ENCODE results near the gene MSANTD7. TPM values are rescaled to one million over a fixed set of nuclear protein-coding genes. Genes with fewer than 3 reads are reported as not detected.
A peak's percentile ranks its signal among the peaks of the same experiment; 100 is the strongest.

Gene MSANTD7, protein sequence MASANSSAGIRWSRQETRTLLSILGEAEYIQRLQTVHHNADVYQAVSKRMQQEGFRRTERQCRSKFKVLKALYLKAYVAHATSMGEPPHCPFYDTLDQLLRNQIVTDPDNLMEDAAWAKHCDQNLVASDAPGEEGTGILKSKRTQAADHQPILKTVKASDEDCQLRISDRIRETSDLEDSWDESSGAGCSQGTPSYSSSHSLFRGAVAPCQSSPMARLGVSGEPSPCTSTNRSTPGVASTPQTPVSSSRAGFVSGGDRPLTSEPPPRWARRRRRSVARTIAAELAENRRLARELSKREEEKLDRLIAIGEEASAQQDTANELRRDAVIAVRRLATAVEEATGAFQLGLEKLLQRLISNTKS
- polyA plus RNA-seq (2013, experiment 1 of 4), result 21.2 TPM
- polyA plus RNA-seq (2013, experiment 2 of 4), result 22.8 TPM
- polyA plus RNA-seq (2013, experiment 3 of 4), result 15.0 TPM
- 16.4 TPM for polyA plus RNA-seq (2013, experiment 4 of 4)

DNA sequence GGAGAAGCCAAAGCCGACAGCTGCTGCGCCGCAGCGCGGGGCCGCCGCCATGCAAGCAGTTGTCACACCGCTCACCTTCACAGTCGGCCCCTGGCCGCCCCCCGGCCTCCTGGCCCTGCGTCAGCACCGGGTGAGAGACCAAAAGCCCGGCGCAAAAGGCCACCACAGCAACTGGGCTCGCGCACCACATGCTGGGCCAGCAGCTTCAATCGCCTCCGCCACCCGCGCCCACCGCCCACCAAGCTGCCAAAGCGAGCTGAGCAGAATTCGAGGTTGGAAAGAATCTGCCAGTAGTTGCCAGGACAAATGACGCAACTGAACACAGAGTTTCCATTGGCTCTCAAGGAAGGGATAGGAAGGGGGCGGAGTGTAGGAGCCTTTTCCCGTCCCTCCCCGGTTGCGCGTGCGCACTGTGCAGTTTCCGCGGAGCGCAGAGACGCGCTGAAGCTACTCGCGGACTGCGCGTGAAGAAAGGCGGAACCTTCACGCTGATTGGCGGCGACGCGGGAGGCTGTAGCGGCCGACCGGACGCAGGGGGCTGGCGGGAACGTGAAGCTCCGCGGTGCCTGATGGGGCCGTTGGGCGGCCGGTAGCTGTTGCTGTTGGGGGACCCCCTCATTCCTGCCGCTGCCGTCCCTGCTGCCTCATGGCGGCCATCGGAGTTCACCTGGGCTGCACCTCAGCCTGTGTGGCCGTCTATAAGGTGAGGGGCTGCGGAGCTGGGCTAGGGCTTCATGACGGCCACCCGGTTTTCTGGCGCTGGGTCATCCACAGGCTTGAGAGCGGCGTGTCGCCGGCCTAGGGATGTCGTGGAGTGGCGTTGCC, at the start of gene MSANTD7, which contains the start of the genes CDNF and HSPA14:
Gene MSANTD7, plus strand, starts transcription at position 550 of the 825 bp plus-strand sequence. CDS start 3,979 bp downstream, outside the sequence.
Gene CDNF, minus strand, starts transcription at position 281 of the 825 bp plus-strand sequence. Its CDS starts 91 bp downstream, at position 190.
Gene HSPA14, plus strand, starts transcription at position 550 of the 825 bp plus-strand sequence. Its CDS starts 97 bp downstream, at position 647.
- H3K36me3 ChIP-seq (ENCODE audit: control insufficient read depth, insufficient read depth, low read length), result peaks cover 13% of the 10 kb centered on the region
- H3K27ac ChIP-seq (ENCODE audit: insufficient read depth, low read depth, low read length, poor library complexity, severe bottlenecking), result peak within 1 kb of the TSS; percentile 94
- H3K4me3 ChIP-seq (ENCODE audit: insufficient read depth, low read depth, low read length), result peak within 1 kb of the TSS; percentile 93
- peaks cover 10% of the 10 kb centered on the region for H3K4me1 ChIP-seq (ENCODE audit: control insufficient read depth, insufficient read depth, low read length)
- no peaks in the 10 kb centered on the region for H3K9me3 ChIP-seq (ENCODE audit: control insufficient read depth, low read length)
- H3K27me3 ChIP-seq (ENCODE audit: control insufficient read depth, insufficient read depth, low read length, poor library complexity, severe bottlenecking), result no peaks in the 10 kb centered on the region
- 0% methylated on average over 72 of the region's 72 CpGs for WGBS, 2 experiments

DNA sequence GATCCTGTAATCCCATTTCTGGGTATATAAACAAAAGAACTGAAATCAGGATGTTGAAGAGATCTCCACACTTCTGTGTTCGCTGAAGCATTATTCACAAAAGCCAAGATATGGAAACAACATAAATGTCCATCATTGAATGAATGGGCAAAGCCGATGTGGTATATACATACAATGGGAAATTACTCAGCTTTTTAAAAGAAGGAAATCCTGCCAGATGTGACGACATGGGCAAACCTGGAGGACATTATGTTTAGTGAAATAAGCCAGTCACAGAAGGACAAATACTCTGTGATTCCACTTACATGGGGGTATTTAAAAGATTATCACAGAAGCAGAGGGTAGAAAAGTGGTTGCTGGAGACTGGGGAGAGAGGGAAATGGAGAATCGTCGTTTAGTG, 39.5 kb upstream of the MSANTD7 start:
- Histone ChIP-seq H3K4me3 (ENCODE audit: insufficient read depth, low read depth, low read length) (no peak overlapping the region), H3K27ac (ENCODE audit: insufficient read depth, low read depth, low read length, poor library complexity, severe bottlenecking) (no peak overlapping the region), H3K36me3 (ENCODE audit: control insufficient read depth, insufficient read depth, low read length) (no peaks in the 10 kb centered on the region), H3K4me1 (ENCODE audit: control insufficient read depth, insufficient read depth, low read length) (no peaks in the 10 kb centered on the region), H3K27me3 (ENCODE audit: control insufficient read depth, insufficient read depth, low read length, poor library complexity, severe bottlenecking) (no peaks in the 10 kb centered on the region), H3K9me3 (ENCODE audit: control insufficient read depth, low read length) (no peaks in the 10 kb centered on the region)
- WGBS, 2 experiments, result 57 to 62% methylated on average over 3 to 5 of the region's 5 CpGs

DNA sequence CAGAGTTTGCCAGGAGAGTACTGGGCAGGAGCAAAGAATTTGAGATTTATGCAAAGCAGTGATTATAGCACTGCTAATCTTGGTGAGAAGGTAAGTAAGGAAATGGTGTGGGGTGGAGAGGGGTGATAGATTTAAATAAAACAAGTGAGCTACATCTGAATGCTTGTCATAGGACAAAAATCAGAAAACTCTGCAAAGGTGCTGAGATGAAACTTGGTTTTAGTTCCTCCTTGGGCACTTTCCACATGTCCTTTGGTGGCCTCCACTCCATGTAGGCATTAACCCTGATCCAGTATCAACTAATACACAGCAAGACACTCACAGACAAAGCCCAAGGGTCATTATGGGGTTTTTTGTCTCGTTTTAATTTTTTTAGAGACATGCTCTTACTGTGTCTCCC, 37.7 kb upstream of the MSANTD7 start:
- Histone ChIP-seq H3K4me3 (ENCODE audit: insufficient read depth, low read depth, low read length) (no peak overlapping the region), H3K9me3 (ENCODE audit: control insufficient read depth, low read length) (no peaks in the 10 kb centered on the region), H3K27ac (ENCODE audit: insufficient read depth, low read depth, low read length, poor library complexity, severe bottlenecking) (no peak overlapping the region), H3K36me3 (ENCODE audit: control insufficient read depth, insufficient read depth, low read length) (no peaks in the 10 kb centered on the region), H3K27me3 (ENCODE audit: control insufficient read depth, insufficient read depth, low read length, poor library complexity, severe bottlenecking) (no peaks in the 10 kb centered on the region), H3K4me1 (ENCODE audit: control insufficient read depth, insufficient read depth, low read length) (no peaks in the 10 kb centered on the region)
- WGBS, 2 experiments, result 74 to 83% methylated on average over 1 of the region's 1 CpG

DNA sequence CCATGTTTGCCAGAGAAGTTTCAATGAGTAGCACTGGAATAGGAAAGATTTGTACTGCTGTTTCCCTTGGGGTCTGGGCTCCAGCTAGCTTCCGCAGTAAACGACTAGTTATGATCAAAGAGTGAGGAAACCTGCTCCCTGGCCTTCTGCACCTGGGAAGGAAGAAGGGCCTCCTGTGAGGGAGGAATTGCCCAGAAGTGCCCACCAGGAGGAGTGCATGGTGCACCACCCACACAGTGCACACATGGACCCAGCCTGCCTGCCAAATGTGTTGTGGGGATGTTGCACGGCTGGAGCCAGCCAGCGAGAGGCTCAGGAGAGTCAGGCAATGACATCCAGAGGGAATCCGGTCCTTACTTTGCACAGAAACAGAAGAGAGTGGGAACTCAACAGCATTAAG, 36.4 kb upstream of the MSANTD7 start:
- WGBS, 2 experiments, result 77 to 88% methylated on average over 5 of the region's 5 CpGs
- H3K9me3 ChIP-seq (ENCODE audit: control insufficient read depth, low read length), result no peaks in the 10 kb centered on the region
- H3K27ac ChIP-seq (ENCODE audit: insufficient read depth, low read depth, low read length, poor library complexity, severe bottlenecking), result no peak overlapping the region
- H3K4me3 ChIP-seq (ENCODE audit: insufficient read depth, low read depth, low read length), result no peak overlapping the region
- no peaks in the 10 kb centered on the region for H3K36me3 ChIP-seq (ENCODE audit: control insufficient read depth, insufficient read depth, low read length)
- no peaks in the 10 kb centered on the region for H3K27me3 ChIP-seq (ENCODE audit: control insufficient read depth, insufficient read depth, low read length, poor library complexity, severe bottlenecking)
- H3K4me1 ChIP-seq (ENCODE audit: control insufficient read depth, insufficient read depth, low read length), result no peaks in the 10 kb centered on the region

DNA sequence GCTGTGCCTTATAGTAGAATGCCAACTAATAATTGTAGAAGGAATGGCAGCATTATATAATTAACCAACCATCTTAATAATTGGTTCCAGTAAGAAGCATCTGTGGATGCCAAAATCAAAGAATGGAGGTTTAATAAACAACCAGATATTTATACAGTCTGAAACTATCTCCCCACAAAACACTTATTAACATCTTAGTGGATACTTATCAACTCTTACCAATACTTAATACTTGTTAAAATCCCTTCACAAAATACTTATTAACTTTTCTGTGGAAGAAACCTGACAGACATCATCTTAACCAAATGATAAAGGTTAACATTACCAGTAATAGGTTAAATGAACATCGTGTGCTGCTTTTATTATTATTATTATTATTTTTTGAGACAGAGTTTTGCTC, 34.3 kb upstream of the MSANTD7 start:
- H3K27me3 ChIP-seq (ENCODE audit: control insufficient read depth, insufficient read depth, low read length, poor library complexity, severe bottlenecking), result no peaks in the 10 kb centered on the region
- H3K27ac ChIP-seq (ENCODE audit: insufficient read depth, low read depth, low read length, poor library complexity, severe bottlenecking), result no peak overlapping the region
- H3K36me3 ChIP-seq (ENCODE audit: control insufficient read depth, insufficient read depth, low read length), result no peaks in the 10 kb centered on the region
- H3K4me1 ChIP-seq (ENCODE audit: control insufficient read depth, insufficient read depth, low read length), result no peaks in the 10 kb centered on the region
- WGBS, 2 experiments, result 0% methylated on average over 1 of the region's 1 CpG; no CpG with 5 or more reads in 1 of the 2 experiments
- no peaks in the 10 kb centered on the region for H3K9me3 ChIP-seq (ENCODE audit: control insufficient read depth, low read length)
- no peak overlapping the region for H3K4me3 ChIP-seq (ENCODE audit: insufficient read depth, low read depth, low read length)

DNA sequence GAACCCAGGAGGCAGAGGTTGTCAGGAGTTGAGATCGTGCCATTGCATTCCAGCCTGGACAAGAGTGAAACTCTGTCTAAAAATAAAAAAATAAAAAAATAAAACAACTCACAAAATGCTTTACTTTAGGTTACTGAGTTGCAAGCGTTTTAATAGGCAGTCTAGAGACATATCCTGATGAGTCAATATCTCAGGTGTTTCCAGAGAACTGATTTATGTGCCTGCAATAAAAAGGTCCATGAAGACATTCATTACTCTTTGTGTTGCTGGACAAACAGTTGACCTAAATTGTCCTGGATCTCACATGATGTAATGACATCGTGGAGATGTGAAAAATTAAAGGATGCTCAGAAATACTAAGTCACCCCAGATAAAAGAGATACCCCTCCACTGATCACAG, 31.8 kb upstream of the MSANTD7 start:
- 90 to 96% methylated on average over 2 to 3 of the region's 3 CpGs for WGBS, 2 experiments
- no peaks in the 10 kb centered on the region for H3K27me3 ChIP-seq (ENCODE audit: control insufficient read depth, insufficient read depth, low read length, poor library complexity, severe bottlenecking)
- no peaks in the 10 kb centered on the region for H3K9me3 ChIP-seq (ENCODE audit: control insufficient read depth, low read length)
- H3K4me1 ChIP-seq (ENCODE audit: control insufficient read depth, insufficient read depth, low read length), result no peaks in the 10 kb centered on the region
- no peaks in the 10 kb centered on the region for H3K36me3 ChIP-seq (ENCODE audit: control insufficient read depth, insufficient read depth, low read length)
- H3K4me3 ChIP-seq (ENCODE audit: insufficient read depth, low read depth, low read length), result no peak overlapping the region
- H3K27ac ChIP-seq (ENCODE audit: insufficient read depth, low read depth, low read length, poor library complexity, severe bottlenecking), result no peak overlapping the region

DNA sequence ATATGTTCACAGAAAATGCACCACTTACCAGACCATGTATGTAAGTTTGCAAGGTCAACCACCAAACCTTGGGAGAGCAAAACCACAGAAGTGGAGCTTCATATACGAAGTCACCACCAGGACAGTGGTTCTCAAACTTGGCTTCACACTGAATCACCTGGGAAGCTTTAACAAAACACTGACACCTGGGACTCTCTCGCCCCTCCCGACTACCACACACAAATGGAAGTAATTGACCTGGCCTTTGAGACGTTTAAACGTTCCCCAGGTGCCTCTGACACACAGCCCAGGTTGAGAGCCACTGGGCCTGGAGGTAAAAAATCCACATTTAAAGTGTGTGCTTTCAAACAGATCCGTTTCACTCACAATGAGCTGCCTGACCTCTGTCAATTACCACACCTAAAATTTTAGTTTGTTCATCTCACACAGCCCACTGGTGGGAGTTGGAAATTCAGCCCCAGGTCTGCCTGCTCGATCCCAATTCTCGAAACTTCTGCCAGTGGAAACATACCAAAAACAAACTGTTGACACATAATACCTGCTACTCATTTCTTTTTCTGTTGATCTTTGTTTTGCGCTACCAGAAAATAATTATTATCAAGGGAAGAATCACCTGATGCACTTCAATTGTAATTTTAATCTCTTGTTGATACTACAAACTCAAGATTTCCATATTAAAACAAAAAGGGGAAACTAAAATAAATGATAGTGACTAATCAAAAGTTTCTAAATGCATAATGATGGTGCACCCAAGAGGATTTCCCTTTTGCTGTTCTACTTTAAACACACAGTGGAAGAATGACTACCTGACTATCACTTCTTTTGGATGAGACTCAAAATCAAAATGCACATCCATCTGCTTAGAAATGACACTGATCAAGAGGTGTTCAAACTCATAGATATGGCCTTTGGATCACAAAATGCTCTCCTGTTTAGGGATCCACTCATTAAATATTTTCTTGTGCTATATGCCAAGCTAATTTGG, 26.8 kb upstream of the MSANTD7 start:
- WGBS, 2 experiments, result 84 to 85% methylated on average over 9 of the region's 9 CpGs

DNA sequence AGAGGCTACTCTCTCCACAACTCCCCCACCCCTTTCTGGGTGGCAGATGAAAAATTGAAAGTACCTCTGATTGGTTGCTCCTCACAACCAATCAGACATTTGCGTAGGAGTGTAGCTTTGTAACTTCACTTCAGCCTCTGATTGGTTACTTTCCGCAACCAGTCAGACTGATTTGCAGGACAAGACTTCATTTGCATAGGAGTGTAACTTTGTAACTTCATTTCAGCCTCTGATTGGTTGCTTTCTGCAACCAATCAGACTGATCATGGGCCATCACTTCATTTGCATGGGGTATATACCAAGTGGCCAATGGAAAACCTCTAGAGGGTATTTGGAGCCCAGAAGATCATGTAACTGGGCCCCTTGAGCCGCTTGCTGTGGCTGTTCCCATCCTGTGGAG, 25.8 kb upstream of the MSANTD7 start:
- H3K9me3 ChIP-seq (ENCODE audit: control insufficient read depth, low read length), result no peaks in the 10 kb centered on the region
- H3K27me3 ChIP-seq (ENCODE audit: control insufficient read depth, insufficient read depth, low read length, poor library complexity, severe bottlenecking), result no peaks in the 10 kb centered on the region
- H3K27ac ChIP-seq (ENCODE audit: insufficient read depth, low read depth, low read length, poor library complexity, severe bottlenecking), result no peak overlapping the region
- H3K4me1 ChIP-seq (ENCODE audit: control insufficient read depth, insufficient read depth, low read length), result no peaks in the 10 kb centered on the region
- WGBS, 2 experiments, result 92 to 93% methylated on average over 3 of the region's 3 CpGs
- H3K36me3 ChIP-seq (ENCODE audit: control insufficient read depth, insufficient read depth, low read length), result no peaks in the 10 kb centered on the region
- H3K4me3 ChIP-seq (ENCODE audit: insufficient read depth, low read depth, low read length), result no peak overlapping the region

More for the DNA sequence above, 26.8 kb upstream of the MSANTD7 start:
- Histone ChIP-seq H3K27ac (ENCODE audit: insufficient read depth, low read depth, low read length, poor library complexity, severe bottlenecking) (no peak overlapping the region), H3K4me1 (ENCODE audit: control insufficient read depth, insufficient read depth, low read length) (no peaks in the 10 kb centered on the region), H3K27me3 (ENCODE audit: control insufficient read depth, insufficient read depth, low read length, poor library complexity, severe bottlenecking) (no peaks in the 10 kb centered on the region), H3K36me3 (ENCODE audit: control insufficient read depth, insufficient read depth, low read length) (no peaks in the 10 kb centered on the region), H3K4me3 (ENCODE audit: insufficient read depth, low read depth, low read length) (no peak overlapping the region), H3K9me3 (ENCODE audit: control insufficient read depth, low read length) (no peaks in the 10 kb centered on the region)

DNA sequence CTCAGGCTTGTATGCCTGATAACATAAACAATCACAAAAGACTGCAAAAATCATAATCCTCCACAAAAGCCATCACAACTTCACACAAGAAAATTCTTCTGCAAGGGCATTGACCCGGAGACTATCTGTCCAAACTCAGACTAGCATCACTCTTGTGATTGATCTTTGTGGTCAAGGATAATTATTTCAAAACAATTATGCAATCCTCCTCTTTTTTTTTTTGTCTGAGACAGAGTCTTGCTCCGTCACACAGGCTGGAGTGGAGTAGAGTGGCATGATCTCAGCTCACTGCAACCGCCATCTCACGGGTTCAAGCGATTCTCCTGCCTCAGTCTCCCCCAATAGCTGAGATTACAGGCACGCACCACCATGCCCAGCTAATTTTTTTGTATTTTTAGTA, 22.4 kb upstream of the MSANTD7 start:
- Histone ChIP-seq H3K36me3 (ENCODE audit: control insufficient read depth, insufficient read depth, low read length) (no peaks in the 10 kb centered on the region), H3K4me3 (ENCODE audit: insufficient read depth, low read depth, low read length) (no peak overlapping the region), H3K4me1 (ENCODE audit: control insufficient read depth, insufficient read depth, low read length) (no peaks in the 10 kb centered on the region), H3K27ac (ENCODE audit: insufficient read depth, low read depth, low read length, poor library complexity, severe bottlenecking) (no peak overlapping the region), H3K27me3 (ENCODE audit: control insufficient read depth, insufficient read depth, low read length, poor library complexity, severe bottlenecking) (no peaks in the 10 kb centered on the region), H3K9me3 (ENCODE audit: control insufficient read depth, low read length) (no peaks in the 10 kb centered on the region)
- WGBS, 2 experiments, result 88 to 93% methylated on average over 6 of the region's 6 CpGs

All from ectodermal cell (in vitro differentiated cells).